Thyroid gland (tissue), 4 donors: ENCODE measurements around the gene STIM2. TPM values are rescaled to one million over a fixed set of nuclear protein-coding genes. Genes with fewer than 3 reads are reported as not detected.

Experiments used
- DNase-seq, 2 donors: peaks; one replicate each; pipeline ENCODE4 v3.0.0-alpha.2; 2019
- H3K27ac ChIP-seq, 3 donors: fragments of 200-600 bp; sonication (generic); 1 replicate in 2 of 3; 2 replicates in 1 of 3; pipeline ENCODE4 v1.5.1; 2016 to 2019; ENCODE audit warnings: mild to moderate bottlenecking in 1 of 3, moderate library complexity in 1 of 3
- H3K27me3 ChIP-seq: fragments of 200-600 bp; sonication (generic); one replicate; pipeline ENCODE4 v1.5.1; 2019
- H3K36me3 ChIP-seq, 2 donors: fragments of 200-600 bp; sonication (generic); one replicate each; pipeline ENCODE4 v1.5.1; 2016 to 2019
- H3K4me1 ChIP-seq, 2 donors: fragments of 200-600 bp; sonication (generic); one replicate each; pipeline ENCODE4 v1.5.1; 2017 to 2019
- H3K4me3 ChIP-seq, 3 donors: fragments of 200-600 bp; sonication (generic); replicated peaks in 1 of 3; 1 replicate in 2 of 3; 2 replicates in 1 of 3; pipeline ENCODE4 v1.5.1; 2016; ENCODE audit warnings: mild to moderate bottlenecking in 1 of 3
- H3K9me3 ChIP-seq: fragments of 200-600 bp; sonication (generic); one replicate; pipeline ENCODE4 v1.5.1; 2017
- CTCF ChIP-seq, 6 experiments: fragments of 200-600 bp in 3 of 6; fragments of 450-650 bp in 3 of 6; sonication (generic) in 3 of 6; IDR thresholded peaks; one replicate each; pipeline ENCODE4 v1.5.1; 2016 to 2019; ENCODE audit warnings: antibody characterized with exemption in 6 of 6, mild to moderate bottlenecking in 2 of 6, inconsistent platforms in 1 of 6, moderate library complexity in 1 of 6
- POLR2A ChIP-seq, 2 donors: fragments of 450-650 bp; IDR thresholded peaks; one replicate each; pipeline ENCODE4 v1.6.1; 2017; ENCODE audit warnings: antibody characterized with exemption in 2 of 2, mild to moderate bottlenecking in 2 of 2, moderate library complexity in 1 of 2
- WGBS, 2 donors: methylation state at CpG; one replicate each; pipeline ENCODE4 v1.1.5; 2017; 5-methylcytosine and 5-hydroxymethylcytosine counted together
- intact Hi-C: fragments of 100-400 bp; cut with DNase I; formaldehyde crosslinking; loops from one replicate; pipeline ENCODE4 v1.15.1; 2023
- total RNA-seq, 4 donors: library from RNA; depleted of rRNA; stranded (reverse); fragments of >200 nt; gene quantifications; one replicate each; pipeline ENCODE4 v1.2.3, GENCODE V29; 2016

The STIM2 gene
- total RNA-seq, 4 donors from 2014 or later, result 16.4 to 39.1 (median 18.5) TPM

- H3K4me1 ChIP-seq, result peaks cover 4 to 8% of the 10 kb centered on the region in 2 donors
- intact Hi-C loops, result no loop called here
These were observed 92.7 kb downstream of the STIM2 start for GRCh38 chr4:26953366-26953765.

GRCh38 chr4:26953770-26954423, 93.3 kb downstream of the STIM2 start:
- DNase-seq, result no peak
- H3K27me3 ChIP-seq, result no peaks in the 10 kb centered on the region
- H3K9me3 ChIP-seq, result no peaks in the 10 kb centered on the region
- TF ChIP-seq POLR2A (IDR thresholded peaks at IDR 0.05) (no peak), CTCF (IDR thresholded peaks at IDR 0.05) (no peak)
- H3K4me3 ChIP-seq, result no peak overlapping the region
- H3K4me1 ChIP-seq, result peaks cover 4 to 8% of the 10 kb centered on the region in 2 donors
- no peak overlapping the region for H3K27ac ChIP-seq
- H3K36me3 ChIP-seq, result no peaks in the 10 kb centered on the region
- intact Hi-C loops, result no loop called here
- WGBS, 2 donors, result 86 to 89% methylated on average over 3 of the region's 3 CpGs

More at GRCh38 chr4:26953366-26953765, 92.7 kb downstream of the STIM2 start:
- Histone ChIP-seq H3K27me3 (no peaks in the 10 kb centered on the region), H3K27ac (no peak overlapping the region), H3K9me3 (no peaks in the 10 kb centered on the region), H3K36me3 (no peaks in the 10 kb centered on the region), H3K4me3 (no peak overlapping the region)
- TF ChIP-seq POLR2A (IDR thresholded peaks at IDR 0.05) (no peak), CTCF (IDR thresholded peaks at IDR 0.05) (no peak)
- 77 to 78% methylated on average over 2 of the region's 2 CpGs for WGBS, 2 donors
- no peak for DNase-seq

GRCh38 chr4:26955241-26955640, 94.6 kb downstream of the STIM2 start:
- no peaks in the 10 kb centered on the region for H3K9me3 ChIP-seq

GRCh38 chr4:26958925-26959653, 98.4 kb downstream of the STIM2 start:
- no peak for TF ChIP-seq POLR2A (IDR thresholded peaks at IDR 0.05)
- no peak for TF ChIP-seq CTCF (IDR thresholded peaks at IDR 0.05)
- DNase-seq, result no peak
- Histone ChIP-seq H3K27ac (no peak overlapping the region), H3K36me3 (no peaks in the 10 kb centered on the region), H3K4me3 (no peak overlapping the region), H3K4me1 (peaks cover under 1 to 4% of the 10 kb centered on the region in 2 donors), H3K27me3 (no peaks in the 10 kb centered on the region), H3K9me3 (no peaks in the 10 kb centered on the region)
- intact Hi-C loops, result no loop called here
- WGBS, 2 donors, result 89% methylated on average over 4 of the region's 4 CpGs

More at GRCh38 chr4:26955241-26955640, 94.6 kb downstream of the STIM2 start:
- Histone ChIP-seq H3K27me3 (no peaks in the 10 kb centered on the region), H3K4me1 (peaks cover 4 to 8% of the 10 kb centered on the region in 2 donors), H3K27ac (no peak overlapping the region), H3K4me3 (no peak overlapping the region), H3K36me3 (no peaks in the 10 kb centered on the region)
- 0 to 69% methylated on average over 2 of the region's 2 CpGs for WGBS, 2 donors
- no peak for DNase-seq
- intact Hi-C loops, result no loop called here
- TF ChIP-seq CTCF (IDR thresholded peaks at IDR 0.05) (no peak), POLR2A (IDR thresholded peaks at IDR 0.05) (no peak)

GRCh38 chr4:26959654-26960047, 99.0 kb downstream of the STIM2 start:
- Histone ChIP-seq H3K36me3 (no peaks in the 10 kb centered on the region), H3K9me3 (no peaks in the 10 kb centered on the region), H3K27me3 (no peaks in the 10 kb centered on the region), H3K4me3 (no peak overlapping the region), H3K4me1 (peaks cover 0 to 4% of the 10 kb centered on the region in 2 donors), H3K27ac (no peak overlapping the region)
- DNase-seq, result no peak
- intact Hi-C loops, result no loop called here
- TF ChIP-seq CTCF (IDR thresholded peaks at IDR 0.05) (no peak), POLR2A (IDR thresholded peaks at IDR 0.05) (no peak)
- 68 to 81% methylated on average over 1 of the region's 1 CpG for WGBS, 2 donors
